ENCODE results near the gene DPYD.

DPYD gene

GRCh38 chr1:97505816-97506215, 415.0 kb downstream of the DPYD start:
- H3K4me3 ChIP-seq (ENCODE audit: low read depth, low read length) = no peak overlapping the region
- TF ChIP-seq CTCF (IDR thresholded peaks at IDR 0.05; ENCODE audit: borderline replicate concordance, insufficient read depth, low read depth, low read length) = no peak

GRCh38 chr1:97505289-97505688, 415.5 kb downstream of the DPYD start:
- no peak overlapping the region for H3K4me3 ChIP-seq (ENCODE audit: low read depth, low read length)

GRCh38 chr1:97502360-97502759, 418.5 kb downstream of the DPYD start:
- TF ChIP-seq CTCF (IDR thresholded peaks at IDR 0.05; ENCODE audit: borderline replicate concordance, insufficient read depth, low read depth, low read length) = no peak
- no peak overlapping the region for H3K4me3 ChIP-seq (ENCODE audit: low read depth, low read length)

More at GRCh38 chr1:97505289-97505688, 415.5 kb downstream of the DPYD start:
- no peak for TF ChIP-seq CTCF (IDR thresholded peaks at IDR 0.05; ENCODE audit: borderline replicate concordance, insufficient read depth, low read depth, low read length)

GRCh38 chr1:97501628-97502027, 419.2 kb downstream of the DPYD start:
- H3K4me3 ChIP-seq (ENCODE audit: low read depth, low read length) = no peak overlapping the region
- no peak for TF ChIP-seq CTCF (IDR thresholded peaks at IDR 0.05; ENCODE audit: borderline replicate concordance, insufficient read depth, low read depth, low read length)

GRCh38 chr1:97500760-97501159, 420.1 kb downstream of the DPYD start:
- TF ChIP-seq CTCF (IDR thresholded peaks at IDR 0.05; ENCODE audit: borderline replicate concordance, insufficient read depth, low read depth, low read length) = no peak

GRCh38 chr1:97499667-97500066, 421.2 kb downstream of the DPYD start:
- no peak overlapping the region for H3K4me3 ChIP-seq (ENCODE audit: low read depth, low read length)
- no peak for TF ChIP-seq CTCF (IDR thresholded peaks at IDR 0.05; ENCODE audit: borderline replicate concordance, insufficient read depth, low read depth, low read length)

More at GRCh38 chr1:97500760-97501159, 420.1 kb downstream of the DPYD start:
- H3K4me3 ChIP-seq (ENCODE audit: low read depth, low read length) = no peak overlapping the region

GRCh38 chr1:97489834-97490233, 431.0 kb downstream of the DPYD start:
- no peak overlapping the region for H3K4me3 ChIP-seq (ENCODE audit: low read depth, low read length)
- no peak for TF ChIP-seq CTCF (IDR thresholded peaks at IDR 0.05; ENCODE audit: borderline replicate concordance, insufficient read depth, low read depth, low read length)
